ENCODE measurements around the gene THNSL1.

DNA sequence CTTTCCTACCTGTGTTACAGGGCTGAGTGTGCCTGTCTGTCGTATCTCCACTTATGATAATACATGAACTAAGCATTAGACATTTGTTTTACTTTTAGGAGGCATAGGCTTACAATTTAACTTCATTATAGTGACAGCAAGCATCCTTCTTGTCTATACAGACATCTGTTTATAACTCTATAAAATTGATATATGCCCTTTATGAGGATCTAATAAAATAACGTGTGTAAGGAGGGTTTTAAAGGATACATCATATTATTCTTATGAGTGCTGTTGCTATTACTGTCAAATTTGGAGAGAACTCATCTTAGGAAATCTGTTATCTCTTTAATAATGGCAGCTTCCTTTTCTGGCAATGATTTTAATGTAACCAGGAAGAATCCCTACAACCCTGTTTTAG, 21.9 kb downstream of the THNSL1 start:
- TF ChIP-seq CTCF (IDR thresholded peaks at IDR 0.05; ENCODE audit: low read length) = no peak
- TF ChIP-seq EZH2phosphoT487 (IDR thresholded peaks at IDR 0.05; ENCODE audit: low read length) = no peak
- TF ChIP-seq EZH2 (optimal IDR thresholded peaks at IDR 0.05; ENCODE audit: low read depth, low read length) = no peak

Data from MM.1S (cell line).